ENCODE data around the gene TNRC18. TPM values are rescaled to one million over a fixed set of nuclear protein-coding genes. Genes with fewer than 3 reads are reported as not detected.

The TNRC18 gene
- total and polyA plus RNA-seq, 4 donors, result 2.3 to 37.1 (median 20.4) TPM

GRCh38 chr7:5303061-5303460 lies 120.6 kb downstream of the TNRC18 start (continued):
- no peak for TF ChIP-seq RXRA (IDR thresholded peaks at IDR 0.05)
- no peak for TF ChIP-seq TAF1 (conservative IDR thresholded peaks at IDR 0.05)
- TF ChIP-seq GABPA (IDR thresholded peaks at IDR 0.05 in 1 of 2, conservative IDR thresholded peaks at IDR 0.05 in 1 of 2), result no peak
- no peak for TF ChIP-seq ATF3 (IDR thresholded peaks at IDR 0.05)
- TF ChIP-seq YY1 (IDR thresholded peaks at IDR 0.05), result no peak
- TF ChIP-seq, protein P1, sequence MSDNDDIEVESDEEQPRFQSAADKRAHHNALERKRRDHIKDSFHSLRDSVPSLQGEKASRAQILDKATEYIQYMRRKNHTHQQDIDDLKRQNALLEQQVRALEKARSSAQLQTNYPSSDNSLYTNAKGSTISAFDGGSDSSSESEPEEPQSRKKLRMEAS (IDR thresholded peaks at IDR 0.05), result no peak
- TF ChIP-seq FOXA1 (IDR thresholded peaks at IDR 0.05), result no peak

GRCh38 chr7:5302577-5302976 lies 121.1 kb downstream of the TNRC18 start:
- no peaks in the 10 kb centered on the region for H3K27me3 ChIP-seq (ENCODE audit: control insufficient read depth in 4 of 4, insufficient read depth in 4 of 4, low read length in 3 of 4)
- WGBS, result 87% methylated on average over 25 of the region's 25 CpGs
- peaks cover 0 to 4% (median 2%) of the 10 kb centered on the region in 4 donors for H3K36me3 ChIP-seq (ENCODE audit: control insufficient read depth in 4 of 4, insufficient read depth in 3 of 4, low read depth in 1 of 4, low read length in 3 of 4)
- H3K9ac ChIP-seq (ENCODE audit: low read depth in 1 of 2, low read length in 2 of 2), result no peak overlapping the region
- no peak overlapping the region for H3K4me3 ChIP-seq (ENCODE audit: low read depth in 1 of 3, low read length in 3 of 3)
- no peaks in the 10 kb centered on the region for H3K4me1 ChIP-seq (ENCODE audit: control insufficient read depth in 4 of 4, insufficient read depth in 4 of 4, low read length in 3 of 4)
- no peak overlapping the region for H3K27ac ChIP-seq (ENCODE audit: low read depth in 1 of 2, low read length in 2 of 2)
- no peak for DNase-seq (ENCODE audit: low spot score)
- H3K9me3 ChIP-seq (ENCODE audit: control insufficient read depth in 4 of 4, low read length in 3 of 4), result no peaks in the 10 kb centered on the region
- TF ChIP-seq RAD21 (IDR thresholded peaks at IDR 0.05), result no peak
- TF ChIP-seq HNF4G (IDR thresholded peaks at IDR 0.05), result no peak
- TF ChIP-seq, protein P1 (IDR thresholded peaks at IDR 0.05), result no peak
- TF ChIP-seq, protein P2, sequence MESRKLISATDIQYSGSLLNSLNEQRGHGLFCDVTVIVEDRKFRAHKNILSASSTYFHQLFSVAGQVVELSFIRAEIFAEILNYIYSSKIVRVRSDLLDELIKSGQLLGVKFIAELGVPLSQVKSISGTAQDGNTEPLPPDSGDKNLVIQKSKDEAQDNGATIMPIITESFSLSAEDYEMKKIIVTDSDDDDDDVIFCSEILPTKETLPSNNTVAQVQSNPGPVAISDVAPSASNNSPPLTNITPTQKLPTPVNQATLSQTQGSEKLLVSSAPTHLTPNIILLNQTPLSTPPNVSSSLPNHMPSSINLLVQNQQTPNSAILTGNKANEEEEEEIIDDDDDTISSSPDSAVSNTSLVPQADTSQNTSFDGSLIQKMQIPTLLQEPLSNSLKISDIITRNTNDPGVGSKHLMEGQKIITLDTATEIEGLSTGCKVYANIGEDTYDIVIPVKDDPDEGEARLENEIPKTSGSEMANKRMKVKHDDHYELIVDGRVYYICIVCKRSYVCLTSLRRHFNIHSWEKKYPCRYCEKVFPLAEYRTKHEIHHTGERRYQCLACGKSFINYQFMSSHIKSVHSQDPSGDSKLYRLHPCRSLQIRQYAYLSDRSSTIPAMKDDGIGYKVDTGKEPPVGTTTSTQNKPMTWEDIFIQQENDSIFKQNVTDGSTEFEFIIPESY (IDR thresholded peaks at IDR 0.05), result no peak
- TF ChIP-seq YY1 (IDR thresholded peaks at IDR 0.05), result no peak
- no peak for TF ChIP-seq NR2F2 (IDR thresholded peaks at IDR 0.05)
- no peak for TF ChIP-seq JUND (IDR thresholded peaks at IDR 0.05)
- no peak for TF ChIP-seq EGR1 (IDR thresholded peaks at IDR 0.05; ENCODE audit: low read depth in 2 of 2)
- no peak for TF ChIP-seq RXRA (IDR thresholded peaks at IDR 0.05)

DNA sequence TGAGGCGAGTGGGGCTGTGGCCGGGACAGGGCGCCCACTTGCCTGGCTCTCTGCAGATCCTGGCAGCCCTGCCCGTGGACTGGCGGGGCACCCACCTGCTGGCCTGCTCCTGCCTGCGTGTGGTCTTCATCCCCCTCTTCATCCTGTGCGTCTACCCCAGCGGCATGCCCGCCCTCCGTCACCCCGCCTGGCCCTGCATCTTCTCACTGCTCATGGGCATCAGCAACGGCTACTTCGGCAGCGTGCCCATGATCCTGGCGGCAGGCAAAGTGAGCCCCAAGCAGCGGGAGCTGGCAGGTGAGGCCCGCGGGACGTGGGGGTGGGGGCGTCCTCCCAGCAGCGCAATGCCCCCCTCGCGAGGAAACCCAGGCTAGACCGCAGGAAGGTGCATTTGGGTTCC lies 123.3 kb downstream of the TNRC18 start:
- no peak overlapping the region for H3K4me3 ChIP-seq (ENCODE audit: low read depth in 1 of 3, low read length in 3 of 3)
- no peak overlapping the region for H3K27ac ChIP-seq (ENCODE audit: low read depth in 1 of 2, low read length in 2 of 2)
- no peaks in the 10 kb centered on the region for H3K4me1 ChIP-seq (ENCODE audit: control insufficient read depth in 4 of 4, insufficient read depth in 4 of 4, low read length in 3 of 4)
- no peak overlapping the region for H3K9ac ChIP-seq (ENCODE audit: low read depth in 1 of 2, low read length in 2 of 2)
- H3K9me3 ChIP-seq (ENCODE audit: control insufficient read depth in 4 of 4, low read length in 3 of 4), result no peaks in the 10 kb centered on the region
- DNase-seq (ENCODE audit: low spot score), result no peak
- TF ChIP-seq HNF4A (conservative IDR thresholded peaks at IDR 0.05) (no peak), SP1 (IDR thresholded peaks at IDR 0.05) (no peak), EGR1 (IDR thresholded peaks at IDR 0.05; ENCODE audit: low read depth in 2 of 2) (no peak), FOXA1 (IDR thresholded peaks at IDR 0.05) (no peak), RAD21 (IDR thresholded peaks at IDR 0.05) (no peak), JUND (IDR thresholded peaks at IDR 0.05) (no peak)
- no peaks in the 10 kb centered on the region for H3K36me3 ChIP-seq (ENCODE audit: control insufficient read depth in 4 of 4, insufficient read depth in 3 of 4, low read depth in 1 of 4, low read length in 3 of 4)
- no peaks in the 10 kb centered on the region for H3K27me3 ChIP-seq (ENCODE audit: control insufficient read depth in 4 of 4, insufficient read depth in 4 of 4, low read length in 3 of 4)
- 93% methylated on average over 24 of the region's 24 CpGs for WGBS

Data from liver (tissue), 9 donors.